Esophagus squamous epithelium (tissue), 4 donors: Measurements from ENCODE around the gene LRP1B.

Source experiments
- CTCF ChIP-seq, 6 experiments: fragments of 450-650 bp in 4 of 6; fragments of 200-600 bp in 2 of 6; sonication (generic) in 2 of 6; IDR thresholded peaks; one replicate each; pipeline ENCODE4 v1.5.1; 2016 to 2019; ENCODE audit warnings: antibody characterized with exemption in 6 of 6, mild to moderate bottlenecking in 4 of 6, moderate library complexity in 4 of 6
- POLR2A ChIP-seq, 4 donors: fragments of 450-650 bp; IDR thresholded peaks; one replicate each; pipeline ENCODE4 v1.6.1; 2017; ENCODE audit warnings: antibody characterized with exemption in 4 of 4, mild to moderate bottlenecking in 4 of 4, moderate library complexity in 3 of 4

GRCh38 chr2:140593132-140593531, 1537.7 kb downstream of the LRP1B start:
- TF ChIP-seq CTCF (IDR thresholded peaks at IDR 0.05) (no peak), POLR2A (IDR thresholded peaks at IDR 0.05) (no peak)
